Measurements from ENCODE around the gene TOPAZ1. TPM values are rescaled to one million over a fixed set of nuclear protein-coding genes. Genes with fewer than 3 reads are reported as not detected.

Gene TOPAZ1
- total RNA-seq, 1 donor from 2014 or later, result not detected

DNA sequence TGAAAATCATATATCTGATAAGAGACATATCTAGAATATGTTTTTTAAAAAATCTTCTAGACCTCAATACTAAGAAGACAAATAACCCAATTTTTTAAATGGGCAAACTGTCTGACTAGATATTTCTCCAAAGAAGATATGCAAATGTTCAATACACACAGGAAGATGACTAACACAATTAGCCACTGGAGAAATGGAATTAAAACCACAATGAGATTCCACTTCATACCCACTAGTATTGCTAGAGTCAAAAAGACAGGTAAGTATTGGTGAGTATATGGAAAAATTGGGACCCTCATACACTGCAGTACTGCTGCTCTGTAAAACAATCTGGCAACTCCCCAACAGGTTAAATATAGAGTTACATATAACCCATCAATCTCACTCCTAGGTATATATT is 33.1 kb upstream of the TOPAZ1 start:
- H3K9me3 Mint-ChIP-seq, result no peaks in the 10 kb centered on the region
- no peaks in the 10 kb centered on the region for H3K36me3 Mint-ChIP-seq (ENCODE audit: low read depth)
- H3K27ac Mint-ChIP-seq (ENCODE audit: unreplicated experiment), result no peak overlapping the region
- TF ChIP-seq, protein P1, sequence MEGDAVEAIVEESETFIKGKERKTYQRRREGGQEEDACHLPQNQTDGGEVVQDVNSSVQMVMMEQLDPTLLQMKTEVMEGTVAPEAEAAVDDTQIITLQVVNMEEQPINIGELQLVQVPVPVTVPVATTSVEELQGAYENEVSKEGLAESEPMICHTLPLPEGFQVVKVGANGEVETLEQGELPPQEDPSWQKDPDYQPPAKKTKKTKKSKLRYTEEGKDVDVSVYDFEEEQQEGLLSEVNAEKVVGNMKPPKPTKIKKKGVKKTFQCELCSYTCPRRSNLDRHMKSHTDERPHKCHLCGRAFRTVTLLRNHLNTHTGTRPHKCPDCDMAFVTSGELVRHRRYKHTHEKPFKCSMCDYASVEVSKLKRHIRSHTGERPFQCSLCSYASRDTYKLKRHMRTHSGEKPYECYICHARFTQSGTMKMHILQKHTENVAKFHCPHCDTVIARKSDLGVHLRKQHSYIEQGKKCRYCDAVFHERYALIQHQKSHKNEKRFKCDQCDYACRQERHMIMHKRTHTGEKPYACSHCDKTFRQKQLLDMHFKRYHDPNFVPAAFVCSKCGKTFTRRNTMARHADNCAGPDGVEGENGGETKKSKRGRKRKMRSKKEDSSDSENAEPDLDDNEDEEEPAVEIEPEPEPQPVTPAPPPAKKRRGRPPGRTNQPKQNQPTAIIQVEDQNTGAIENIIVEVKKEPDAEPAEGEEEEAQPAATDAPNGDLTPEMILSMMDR (conservative IDR thresholded peaks at IDR 0.05), result no peak
- no peaks in the 10 kb centered on the region for H3K4me1 Mint-ChIP-seq
- no peak for DNase-seq (ENCODE audit: low read depth, low spot score)
- H3K27me3 Mint-ChIP-seq (ENCODE audit: low read depth), result peaks cover 24% of the 10 kb centered on the region
- H3K4me3 Mint-ChIP-seq, result no peak overlapping the region

DNA sequence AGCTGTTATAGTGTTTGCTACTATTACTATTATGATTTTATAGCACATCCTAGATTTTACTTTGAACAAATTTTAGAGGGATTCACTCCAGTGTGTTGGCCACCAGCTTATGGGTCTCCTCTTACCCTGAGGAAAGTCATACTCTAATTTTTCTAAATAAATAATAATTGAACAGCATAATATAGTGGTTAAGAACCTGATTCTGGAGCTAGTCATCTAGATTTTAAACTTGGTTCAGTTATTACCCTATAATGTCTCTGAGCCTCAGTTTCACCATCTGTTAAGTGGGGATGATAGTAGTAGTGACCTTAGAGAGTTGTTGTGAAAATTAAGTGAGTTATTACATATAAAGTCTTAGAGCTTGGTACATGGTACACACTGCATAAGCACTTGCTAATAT is 30.7 kb upstream of the TOPAZ1 start:
- peaks cover 2% of the 10 kb centered on the region for H3K36me3 Mint-ChIP-seq (ENCODE audit: low read depth)
- no peak overlapping the region for H3K27ac Mint-ChIP-seq (ENCODE audit: unreplicated experiment)
- peaks cover 30% of the 10 kb centered on the region for H3K27me3 Mint-ChIP-seq (ENCODE audit: low read depth)
- H3K4me3 Mint-ChIP-seq, result no peak overlapping the region
- TF ChIP-seq, protein P1 (conservative IDR thresholded peaks at IDR 0.05), result no peak
- peaks cover 7% of the 10 kb centered on the region for H3K9me3 Mint-ChIP-seq
- DNase-seq (ENCODE audit: low read depth, low spot score), result no peak
- H3K4me1 Mint-ChIP-seq, result no peaks in the 10 kb centered on the region

DNA sequence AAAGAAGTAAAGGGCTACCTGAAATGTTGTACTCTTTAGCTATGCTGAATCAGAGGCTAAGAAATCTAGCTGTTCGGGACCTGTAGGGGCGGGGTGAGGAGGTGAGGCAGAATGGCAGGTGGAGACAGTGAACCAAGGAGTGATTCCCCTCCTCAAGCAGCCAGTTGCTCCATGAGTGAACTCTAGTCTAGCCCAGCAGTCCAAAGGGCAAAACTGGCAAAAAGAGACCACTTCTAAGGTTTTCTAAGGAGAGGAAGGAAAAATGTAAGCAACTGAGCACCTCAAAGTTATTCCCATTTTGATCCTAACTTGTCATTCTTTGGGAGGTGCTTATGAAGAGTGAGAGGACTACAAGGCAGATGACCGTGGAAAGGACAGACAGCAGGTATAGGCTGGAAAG is 19.3 kb upstream of the TOPAZ1 start:
- Mint-ChIP-seq H3K4me3 (no peak overlapping the region), H3K4me1 (no peaks in the 10 kb centered on the region), H3K36me3 (ENCODE audit: low read depth) (no peaks in the 10 kb centered on the region), H3K27ac (ENCODE audit: unreplicated experiment) (no peak overlapping the region), H3K9me3 (peaks cover 8% of the 10 kb centered on the region), H3K27me3 (ENCODE audit: low read depth) (peaks cover 38% of the 10 kb centered on the region)
- no peak for DNase-seq (ENCODE audit: low read depth, low spot score)
- TF ChIP-seq, protein P1 (conservative IDR thresholded peaks at IDR 0.05), result no peak

DNA sequence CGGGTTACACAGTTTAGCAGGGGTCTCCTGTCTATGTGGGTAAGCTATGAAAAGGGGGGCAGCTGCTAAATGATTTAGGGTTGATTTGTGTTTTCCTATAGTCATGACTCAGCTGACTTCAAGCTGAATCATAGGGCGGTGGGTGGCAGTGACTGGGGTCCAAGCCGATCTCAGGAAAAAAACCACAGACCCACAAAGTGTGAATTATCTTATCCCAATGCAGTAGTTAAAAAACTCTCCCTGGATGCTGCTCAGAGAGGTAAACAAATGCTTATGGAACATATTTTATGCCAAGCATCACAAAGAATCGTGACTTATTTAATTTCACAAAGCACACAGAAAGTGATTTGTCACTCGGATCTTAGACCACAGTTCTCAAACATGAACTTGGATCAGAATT is 18.4 kb upstream of the TOPAZ1 start:
- Mint-ChIP-seq H3K4me1 (no peaks in the 10 kb centered on the region), H3K9me3 (peaks cover 2% of the 10 kb centered on the region), H3K27me3 (ENCODE audit: low read depth) (peaks cover 35% of the 10 kb centered on the region), H3K36me3 (ENCODE audit: low read depth) (no peaks in the 10 kb centered on the region), H3K4me3 (no peak overlapping the region), H3K27ac (ENCODE audit: unreplicated experiment) (no peak overlapping the region)
- TF ChIP-seq, protein P1 (conservative IDR thresholded peaks at IDR 0.05), result no peak
- DNase-seq (ENCODE audit: low read depth, low spot score), result no peak

DNA sequence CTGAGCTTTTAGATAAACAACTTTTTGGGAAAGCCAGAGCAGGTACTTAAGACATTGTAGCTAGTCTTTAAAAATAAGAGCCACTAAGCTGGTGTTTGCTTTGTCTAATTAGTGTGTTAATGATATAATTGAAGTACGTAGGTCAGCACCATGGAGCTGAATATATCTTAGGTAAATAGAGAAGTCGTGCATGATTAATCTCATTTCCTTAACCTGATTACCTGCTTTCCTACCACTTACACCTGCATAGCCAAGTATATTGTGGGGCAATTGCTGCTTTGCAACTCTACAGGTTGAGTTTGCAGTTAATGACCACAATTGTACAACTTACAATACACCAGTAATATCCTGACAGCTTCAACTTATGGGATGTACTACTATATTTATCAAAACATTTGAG is 17.6 kb upstream of the TOPAZ1 start:
- Mint-ChIP-seq H3K9me3 (no peaks in the 10 kb centered on the region), H3K4me1 (no peaks in the 10 kb centered on the region), H3K27ac (ENCODE audit: unreplicated experiment) (no peak overlapping the region), H3K27me3 (ENCODE audit: low read depth) (peaks cover 32% of the 10 kb centered on the region), H3K4me3 (no peak overlapping the region), H3K36me3 (ENCODE audit: low read depth) (no peaks in the 10 kb centered on the region)
- TF ChIP-seq, protein P1 (conservative IDR thresholded peaks at IDR 0.05), result no peak
- no peak for DNase-seq (ENCODE audit: low read depth, low spot score)

DNA sequence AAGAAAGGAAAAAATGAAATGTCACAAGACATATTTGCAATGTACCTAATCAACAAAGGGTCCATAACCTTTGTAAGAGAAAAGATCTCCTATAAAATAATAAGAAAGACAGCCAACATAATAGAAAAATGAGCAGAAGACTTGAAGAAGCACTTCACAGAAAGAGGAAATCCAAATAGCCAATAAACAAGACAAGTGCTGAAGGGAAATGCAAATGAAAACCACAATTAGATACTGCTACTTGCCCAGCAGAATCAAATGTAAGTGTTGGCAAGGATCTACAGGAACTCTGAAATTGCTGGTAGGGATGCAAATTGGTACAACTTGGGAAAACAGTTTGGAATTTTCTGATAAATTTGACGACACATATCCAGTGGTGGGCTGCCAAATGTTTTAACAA is 15.1 kb upstream of the TOPAZ1 start:
- H3K27ac Mint-ChIP-seq (ENCODE audit: unreplicated experiment), result no peak overlapping the region
- no peaks in the 10 kb centered on the region for H3K4me1 Mint-ChIP-seq
- no peak for DNase-seq (ENCODE audit: low read depth, low spot score)
- no peaks in the 10 kb centered on the region for H3K9me3 Mint-ChIP-seq
- peaks cover 29% of the 10 kb centered on the region for H3K27me3 Mint-ChIP-seq (ENCODE audit: low read depth)
- no peak overlapping the region for H3K4me3 Mint-ChIP-seq
- no peaks in the 10 kb centered on the region for H3K36me3 Mint-ChIP-seq (ENCODE audit: low read depth)
- TF ChIP-seq, protein P1 (conservative IDR thresholded peaks at IDR 0.05), result no peak
